Neural progenitor cell (in vitro differentiated cells): Measurements from ENCODE around the gene PAK4.
"Not testable (repeated sequence)": the region's sequence is repeated elsewhere in the genome, so short reads cannot be mapped to it uniquely, and the experiment has no call there.

Experiments
- EZH2 ChIP-seq: fragments of 200-600 bp; sonication (generic); IDR thresholded peaks from 2 replicates; pipeline ENCODE4 v1.6.1; 2017; ENCODE audit warnings: antibody characterized with exemption, mild to moderate bottlenecking, moderate library complexity
- EZH2phosphoT487 ChIP-seq: fragments of 200-600 bp; sonication (generic); IDR thresholded peaks from 2 replicates; pipeline ENCODE4 v1.6.1; 2017; ENCODE audit warnings: antibody characterized with exemption
- TF ChIP-seq, protein P1 (sequence below): fragments of 200-600 bp; sonication (generic); IDR thresholded peaks from 2 replicates; pipeline ENCODE4 v1.5.1; 2017; ENCODE audit warnings: antibody characterized with exemption, mild to moderate bottlenecking

DNA sequence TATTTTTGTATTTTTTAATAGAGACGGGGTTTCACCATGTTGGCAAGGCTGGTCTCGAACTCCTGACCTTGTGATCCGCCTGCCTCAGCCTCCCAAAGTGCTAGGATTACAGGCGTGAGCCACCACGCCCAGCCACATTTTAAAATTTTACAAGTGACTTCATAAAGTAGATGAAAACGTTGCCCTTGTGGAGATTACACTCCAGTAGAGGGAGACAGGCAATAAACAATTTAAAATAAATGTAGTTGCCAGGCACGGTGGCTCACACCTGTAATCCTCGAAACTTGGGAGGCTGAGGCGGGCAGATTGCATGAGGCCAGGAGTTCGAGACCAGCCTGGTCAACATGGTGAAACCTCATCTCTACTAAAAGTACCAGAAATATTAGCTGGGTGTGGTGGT, 93.5 kb downstream of the PAK4 start:
- TF ChIP-seq, protein P1, sequence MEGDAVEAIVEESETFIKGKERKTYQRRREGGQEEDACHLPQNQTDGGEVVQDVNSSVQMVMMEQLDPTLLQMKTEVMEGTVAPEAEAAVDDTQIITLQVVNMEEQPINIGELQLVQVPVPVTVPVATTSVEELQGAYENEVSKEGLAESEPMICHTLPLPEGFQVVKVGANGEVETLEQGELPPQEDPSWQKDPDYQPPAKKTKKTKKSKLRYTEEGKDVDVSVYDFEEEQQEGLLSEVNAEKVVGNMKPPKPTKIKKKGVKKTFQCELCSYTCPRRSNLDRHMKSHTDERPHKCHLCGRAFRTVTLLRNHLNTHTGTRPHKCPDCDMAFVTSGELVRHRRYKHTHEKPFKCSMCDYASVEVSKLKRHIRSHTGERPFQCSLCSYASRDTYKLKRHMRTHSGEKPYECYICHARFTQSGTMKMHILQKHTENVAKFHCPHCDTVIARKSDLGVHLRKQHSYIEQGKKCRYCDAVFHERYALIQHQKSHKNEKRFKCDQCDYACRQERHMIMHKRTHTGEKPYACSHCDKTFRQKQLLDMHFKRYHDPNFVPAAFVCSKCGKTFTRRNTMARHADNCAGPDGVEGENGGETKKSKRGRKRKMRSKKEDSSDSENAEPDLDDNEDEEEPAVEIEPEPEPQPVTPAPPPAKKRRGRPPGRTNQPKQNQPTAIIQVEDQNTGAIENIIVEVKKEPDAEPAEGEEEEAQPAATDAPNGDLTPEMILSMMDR, result not testable (repeated sequence)
- TF ChIP-seq EZH2, EZH2phosphoT487: not testable (repeated sequence)
